GM19468 (cell line): Measurements from ENCODE around the gene TRIM3.

Experiments
- ATAC-seq: cut with Tn5 transposase; IDR thresholded peaks from one replicate; pipeline ENCODE4 v1.9.1; 2021; ENCODE audit warnings: mild to moderate bottlenecking, moderate library complexity, moderate number of reproducible peaks; ENCODE audit not compliant: unreplicated experiment; ENCODE audit errors: extremely low read depth

The TRIM3 gene

DNA sequence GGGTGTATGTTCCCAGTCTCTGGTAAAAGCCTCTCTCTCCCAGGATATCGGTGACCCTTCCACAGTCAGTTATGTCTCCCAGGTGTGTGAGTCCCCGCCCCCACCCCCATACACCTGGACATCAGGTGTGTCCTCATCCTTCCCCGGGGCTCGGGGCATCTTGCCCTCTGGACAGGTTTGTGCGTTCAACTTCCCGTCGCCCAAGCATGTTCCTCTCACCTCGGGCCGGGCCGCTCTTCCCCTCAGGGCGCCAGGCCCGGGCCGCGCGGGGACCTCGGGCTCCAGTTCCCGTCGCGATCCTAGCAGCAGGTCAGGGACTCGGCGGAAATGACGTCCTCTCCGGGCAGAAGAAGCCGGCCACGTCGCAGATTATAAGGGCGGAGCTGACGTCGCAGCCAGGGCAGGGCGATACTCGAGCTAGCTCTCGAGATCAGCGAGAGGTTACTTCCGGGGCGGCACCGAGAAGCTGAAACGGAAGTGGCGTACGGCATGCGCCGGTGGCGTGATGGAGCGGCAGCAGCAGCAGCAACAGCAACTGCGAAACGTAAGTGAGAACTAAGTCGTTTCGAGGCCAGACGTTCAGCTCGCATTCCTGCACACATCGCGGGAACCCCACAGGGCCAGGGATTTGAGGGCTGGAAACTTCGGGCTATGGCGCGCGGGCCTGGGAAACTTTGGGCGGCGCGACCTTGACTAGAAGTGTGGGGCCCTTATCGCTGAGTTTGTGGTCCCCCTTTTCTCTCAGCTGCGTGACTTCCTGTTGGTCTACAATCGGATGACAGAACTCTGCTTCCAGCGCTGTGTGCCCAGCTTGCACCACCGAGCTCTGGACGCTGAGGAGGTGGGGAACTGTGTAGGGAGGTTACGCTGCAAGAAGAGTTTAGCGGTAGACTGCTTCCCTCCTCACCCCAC lies 7.5 kb upstream of the TRIM3 start, which contains the start of the genes ARFIP2 and TIMM10B:
ARFIP2 (minus strand) TSS at position 320 of the 912 bp plus-strand sequence. CDS start 910 bp downstream, outside the sequence.
TIMM10B (plus strand) TSS at position 490 of the 912 bp plus-strand sequence; CDS start at position 506, 16 bp downstream.
- ATAC-seq: peak; percentile 98

DNA sequence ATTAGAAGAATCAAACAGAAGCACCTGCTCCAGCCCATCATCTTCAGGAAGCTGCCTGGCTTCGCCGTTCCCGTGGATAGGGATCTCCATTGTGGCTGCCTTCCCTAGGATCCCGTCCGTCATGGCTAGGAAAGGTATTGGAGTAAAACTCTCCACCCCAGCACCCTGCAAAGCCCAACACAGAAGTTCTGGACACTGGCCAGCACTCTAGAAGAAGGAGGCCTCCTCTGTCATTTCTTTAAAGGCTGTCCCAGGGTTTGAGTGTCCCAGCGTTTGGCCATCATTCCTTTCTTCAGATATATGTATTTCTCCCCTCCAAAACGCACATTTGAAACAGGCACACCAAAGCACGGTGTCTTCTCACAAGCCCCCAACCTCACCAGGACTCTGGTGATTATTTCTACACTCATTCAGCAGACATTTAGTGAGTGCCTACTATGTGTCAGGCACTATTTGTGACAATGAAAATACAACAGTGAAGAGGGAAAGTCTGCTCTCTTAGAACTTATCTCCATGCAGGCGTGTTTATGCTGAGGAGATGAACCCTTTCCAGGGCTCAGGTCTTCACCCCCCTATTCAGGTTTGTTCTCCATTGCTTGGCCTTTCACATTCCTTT lies 6.7 kb upstream of the TRIM3 start:
- ATAC-seq: no peak

DNA sequence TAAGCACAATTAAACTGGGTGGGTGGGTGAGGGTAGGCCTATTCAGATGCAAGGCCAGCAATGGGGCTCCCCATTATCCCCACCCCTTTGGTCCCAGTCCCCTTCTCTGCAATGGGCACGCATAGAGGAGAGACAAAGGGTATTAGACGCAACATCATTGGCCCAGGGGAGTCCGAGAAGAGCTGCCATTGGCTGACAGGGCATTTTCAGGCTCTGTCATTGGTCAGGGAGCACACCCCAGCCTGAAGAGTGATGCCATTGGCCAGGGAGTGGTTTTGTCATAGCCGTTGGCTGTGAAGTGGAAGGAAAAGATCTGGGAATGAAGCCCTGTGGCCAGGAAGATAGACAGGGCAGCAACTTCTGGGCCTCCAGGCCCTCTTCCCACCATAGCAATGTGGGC lies 2.8 kb upstream of the TRIM3 start:
- no peak for ATAC-seq

DNA sequence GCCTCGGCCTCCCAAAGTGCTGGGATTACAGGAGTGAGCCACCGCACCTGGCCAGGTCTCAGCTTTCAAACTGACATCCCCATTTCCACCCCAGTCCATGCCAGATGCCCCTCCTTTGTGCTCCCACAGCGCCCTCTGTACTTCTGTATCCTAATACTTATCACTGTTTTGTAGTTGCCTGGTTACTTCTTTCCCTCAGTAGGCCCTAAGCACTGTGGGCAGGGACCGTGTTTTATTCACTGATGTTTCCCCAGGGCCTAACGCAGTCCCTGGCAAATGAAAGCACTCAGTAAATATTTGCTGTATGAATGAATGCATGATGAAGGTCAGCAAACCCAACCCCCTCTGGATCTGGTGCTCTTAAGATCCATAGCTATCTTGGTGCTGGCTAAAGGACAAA lies 2.2 kb upstream of the TRIM3 start:
- no peak for ATAC-seq

DNA sequence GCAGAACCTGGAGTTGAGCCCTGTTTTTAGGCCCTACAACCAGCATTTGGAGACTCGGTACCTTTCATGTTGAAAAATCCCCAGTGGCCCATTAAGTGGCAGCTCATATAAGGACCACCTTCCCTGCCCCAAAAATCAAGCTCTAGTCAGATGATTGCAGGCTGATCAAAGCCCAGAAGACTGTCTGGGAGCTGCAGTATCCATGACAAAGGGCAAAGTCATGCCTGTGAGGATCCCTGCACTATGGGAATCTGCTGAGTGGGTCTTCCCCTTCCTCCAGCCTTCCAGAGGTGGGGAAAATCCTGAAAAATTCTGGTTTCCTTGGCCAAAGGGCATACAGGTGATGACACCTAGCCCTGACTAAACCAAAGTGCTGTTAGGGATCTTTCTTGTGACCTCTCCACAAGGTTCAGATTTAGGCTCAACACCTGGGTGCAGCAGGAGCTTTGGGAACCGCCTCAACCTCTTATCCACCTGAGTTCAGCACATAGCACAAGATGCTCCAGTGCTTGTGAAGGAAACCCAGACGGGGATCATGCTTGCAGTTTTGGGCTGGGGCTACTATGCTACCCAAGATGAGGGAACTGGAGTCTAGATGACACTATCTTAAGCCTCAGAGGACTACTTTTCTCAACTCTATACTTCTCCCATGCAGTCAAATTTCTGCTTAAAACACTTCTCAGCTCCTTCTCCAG lies 1.2 kb upstream of the TRIM3 start:
- ATAC-seq: no peak

- no peak for ATAC-seq
Observed at GRCh38 chr11:6474413-6474792, 662 bp upstream of the TRIM3 start.

DNA sequence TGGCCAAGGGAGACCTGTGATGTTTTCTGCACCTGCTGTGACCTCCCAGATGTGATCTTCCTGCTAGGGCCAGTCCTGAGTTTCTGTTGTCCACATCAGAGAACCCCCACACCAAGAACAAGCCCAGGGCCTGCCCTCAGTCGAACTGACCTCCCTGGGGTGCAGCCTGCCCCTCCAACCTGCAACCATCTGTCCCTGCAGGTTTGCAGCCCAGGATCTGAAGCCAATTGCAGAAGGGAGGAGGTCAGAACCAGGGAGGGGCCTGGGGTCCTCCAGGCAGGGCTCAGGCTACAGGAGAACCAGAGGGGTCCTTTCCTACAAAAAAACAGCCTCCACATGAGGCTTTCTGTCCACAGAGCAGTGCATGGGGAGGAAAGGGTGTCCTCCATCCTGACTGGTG lies 807 bp downstream of the TRIM3 start:
- no peak for ATAC-seq

DNA sequence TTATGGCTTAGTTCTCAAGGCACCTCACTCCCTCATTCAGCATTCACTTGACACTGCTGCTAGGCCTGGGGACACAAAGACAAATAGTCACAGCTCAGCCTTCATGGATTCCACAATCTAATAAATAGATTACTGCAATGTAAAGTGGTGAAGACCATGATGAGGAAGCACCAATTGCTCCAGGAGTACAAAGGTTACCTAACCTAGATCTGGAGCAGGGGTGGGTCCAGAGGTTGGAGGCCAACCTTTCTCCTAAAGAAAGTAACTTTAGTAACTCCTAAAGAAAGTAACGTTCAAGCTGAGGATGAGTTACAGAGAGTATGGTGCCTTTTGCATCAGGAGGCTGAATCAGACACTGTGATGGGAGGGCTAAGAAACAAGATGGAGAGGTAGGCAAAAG lies 4.1 kb downstream of the TRIM3 start:
- no peak for ATAC-seq

GRCh38 chr11:6468712-6469495 lies 4.8 kb downstream of the TRIM3 start:
- no peak for ATAC-seq

DNA sequence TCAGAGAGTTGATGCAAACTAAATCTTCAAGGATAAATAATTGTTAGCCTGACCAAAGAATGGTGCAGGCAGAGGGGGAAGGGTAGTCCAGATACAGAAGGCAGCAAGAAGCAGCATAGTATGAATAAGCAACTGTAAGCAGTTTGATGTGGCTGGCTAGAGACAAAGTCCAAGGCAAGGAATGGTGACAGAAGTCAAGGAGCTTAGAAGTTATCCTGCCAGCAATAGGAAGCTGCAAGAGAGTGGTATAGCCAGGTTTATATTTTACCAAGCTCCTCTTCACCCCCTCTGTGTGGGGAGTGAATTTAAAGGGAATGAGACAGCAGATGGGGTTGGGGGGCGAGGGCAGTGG lies 14.7 kb downstream of the TRIM3 start:
- ATAC-seq: no peak

- ATAC-seq: no peak
Observed at GRCh38 chr11:6458352-6459098, 15.2 kb downstream of the TRIM3 start.

DNA sequence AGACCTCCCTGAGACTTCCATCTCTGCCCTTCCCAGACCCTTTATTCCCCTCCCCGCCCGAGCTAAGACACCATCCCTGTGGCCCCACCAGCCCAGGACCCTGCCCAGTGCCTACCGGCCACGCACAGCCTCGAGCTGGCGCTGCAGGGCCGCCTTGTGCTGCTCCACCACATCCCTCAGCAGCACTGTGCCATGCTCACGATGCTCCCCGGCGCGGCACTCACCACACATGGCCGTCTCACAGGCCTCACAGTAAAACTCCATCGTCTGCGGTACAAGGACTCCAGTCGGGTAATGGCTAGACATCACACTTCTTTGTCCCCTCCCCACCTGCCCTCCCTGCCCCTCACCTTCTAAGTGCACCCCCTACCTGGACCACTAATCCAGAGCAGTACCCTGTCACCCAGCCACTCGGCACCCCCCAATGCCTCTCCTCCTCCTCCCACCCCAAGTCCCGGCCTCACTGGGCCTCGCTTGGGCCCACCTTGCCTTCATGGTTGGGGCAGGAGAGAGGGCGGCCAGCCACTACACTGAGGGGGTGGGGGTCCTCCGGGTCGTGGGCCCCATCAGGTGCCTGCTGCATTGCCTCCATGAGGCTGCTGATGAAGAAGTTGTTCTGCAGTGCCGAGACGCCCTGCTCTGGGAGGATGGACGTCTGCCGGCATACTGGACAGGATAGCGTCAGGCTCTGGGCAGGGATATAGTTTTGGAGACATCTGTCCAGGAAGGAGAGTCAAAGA lies 16.0 kb downstream of the TRIM3 start:
- no peak for ATAC-seq

DNA sequence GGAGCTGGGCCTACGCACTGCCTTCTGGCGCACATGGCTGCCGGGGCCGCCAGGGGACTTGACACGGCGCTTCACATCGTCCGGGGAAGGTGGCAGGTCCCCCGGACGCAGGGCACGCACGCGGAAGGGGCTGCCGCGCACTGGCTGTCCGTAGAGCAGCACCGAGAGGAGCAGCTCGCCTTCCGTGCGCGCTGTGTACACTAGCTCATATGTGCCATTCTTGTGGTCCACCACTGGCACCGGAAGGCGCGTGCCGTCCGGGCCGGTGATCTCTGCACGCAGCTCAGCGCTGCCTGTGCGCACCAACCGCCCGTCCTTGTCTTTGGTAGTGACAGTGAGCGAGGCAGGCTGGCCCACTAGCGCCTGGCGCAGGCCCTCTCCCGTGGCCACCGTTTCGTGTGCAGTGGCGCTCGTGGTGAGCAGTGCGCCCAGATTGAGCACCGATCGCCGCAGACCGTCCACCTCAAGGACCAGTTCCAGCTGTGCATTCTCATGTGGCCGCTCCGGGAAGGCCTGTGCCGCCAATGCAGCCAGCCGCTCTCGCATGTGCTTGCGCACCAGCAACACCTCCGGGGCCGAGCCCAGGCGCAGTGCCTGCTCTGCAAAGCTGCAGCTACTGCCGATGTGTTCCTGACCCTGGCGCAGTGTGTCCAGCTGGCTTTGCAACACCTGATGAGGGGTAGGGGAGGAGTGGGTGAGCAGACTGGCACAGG lies 17.2 kb downstream of the TRIM3 start:
- ATAC-seq: no peak

- no peak for ATAC-seq
Observed at GRCh38 chr11:6455070-6455469, 18.7 kb downstream of the TRIM3 start.

GRCh38 chr11:6453152-6453551 lies 20.6 kb downstream of the TRIM3 start:
- ATAC-seq: no peak

DNA sequence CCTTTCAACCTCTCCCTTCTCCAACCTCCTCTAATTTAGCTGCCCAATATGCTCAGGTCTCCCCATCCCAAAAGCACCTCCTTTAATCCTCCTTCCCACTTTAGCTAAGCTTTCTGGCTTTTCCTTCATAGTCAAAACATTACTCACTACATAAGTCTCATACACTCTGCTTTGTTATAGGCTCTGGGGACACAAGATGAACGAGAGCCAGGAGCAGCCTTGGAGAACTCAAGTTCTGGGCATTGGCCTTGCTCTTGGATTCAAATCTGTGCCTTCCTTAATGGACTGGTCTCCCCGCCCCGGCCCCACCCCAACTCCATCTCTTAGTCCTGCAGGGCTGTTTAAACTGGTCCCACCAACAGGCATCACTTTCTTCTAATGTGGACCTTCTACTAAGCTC lies 21.5 kb downstream of the TRIM3 start:
- ATAC-seq: no peak

- ATAC-seq: no peak
Observed at GRCh38 chr11:6448574-6448973, 25.2 kb downstream of the TRIM3 start.

- no peak for ATAC-seq
Observed at GRCh38 chr11:6443269-6444003, 30.3 kb downstream of the TRIM3 start.
